SK-N-SH treated with all-trans-retinoic acid at 6 μM for 48 hours (cell line): Measurements from ENCODE around the gene GPR42.

ENCODE experiments used
- ATAC-seq: fragments of 200-7000 bp; cut with Tn5 transposase; 3 replicates; pipeline ENCODE4 v1.9.1; 2020; ENCODE audit warnings: mild to moderate bottlenecking, moderate library complexity
- ARNTL ChIP-seq: fragments of 450-650 bp; formaldehyde crosslinking; IDR thresholded peaks from 2 replicates; pipeline ENCODE4 v1.5.0; 2020; ENCODE audit warnings: low read depth, mild to moderate bottlenecking, moderate library complexity, borderline replicate concordance
- BACH2 ChIP-seq: fragments of 250-450 bp; sonication (Bioruptor Pico); IDR thresholded peaks from 2 replicates; pipeline ENCODE4 v1.9.0; 2021; ENCODE audit warnings: mild to moderate bottlenecking, borderline replicate concordance
- CSDC2 ChIP-seq: fragments of 250-450 bp; sonication (Bioruptor Pico); IDR thresholded peaks from 2 replicates; pipeline ENCODE4 v1.5.0; 2020; ENCODE audit warnings: mild to moderate bottlenecking, moderate library complexity
- CSRNP3 ChIP-seq: fragments of 250-450 bp; sonication (Bioruptor Pico); IDR thresholded peaks from 2 replicates; pipeline ENCODE4 v1.5.1; 2021; ENCODE audit warnings: mild to moderate bottlenecking, moderate library complexity
- ESRRG ChIP-seq: fragments of 250-450 bp; sonication (Bioruptor Pico); IDR thresholded peaks from 2 replicates; pipeline ENCODE4 v1.6.1; 2021; ENCODE audit warnings: mild to moderate bottlenecking
- GLIS3 ChIP-seq: fragments of 250-450 bp; sonication (Bioruptor Pico); IDR thresholded peaks from 2 replicates; pipeline ENCODE4 v1.5.0; 2020; ENCODE audit warnings: mild to moderate bottlenecking, moderate library complexity
- PPARA ChIP-seq: fragments of 250-450 bp; sonication (Bioruptor Pico); IDR thresholded peaks from 2 replicates; pipeline ENCODE4 v1.5.0; 2020; ENCODE audit warnings: mild to moderate bottlenecking, borderline replicate concordance
- RARB ChIP-seq: fragments of 250-450 bp; sonication (Bioruptor Pico); IDR thresholded peaks from 2 replicates; pipeline ENCODE4 v1.8.0; 2021; ENCODE audit warnings: mild to moderate bottlenecking, moderate library complexity
- SNAI2 ChIP-seq: fragments of 250-450 bp; sonication (Bioruptor Pico); IDR thresholded peaks from 2 replicates; pipeline ENCODE4 v1.5.0; 2020; ENCODE audit warnings: mild to moderate bottlenecking, moderate library complexity
- TCF4 ChIP-seq: fragments of 250-450 bp; sonication (Bioruptor Pico); IDR thresholded peaks from 2 replicates; pipeline ENCODE4 v1.8.0; 2021; ENCODE audit warnings: mild to moderate bottlenecking, moderate library complexity, borderline replicate concordance
- TOX ChIP-seq: fragments of 250-450 bp; sonication (Bioruptor Pico); IDR thresholded peaks from 2 replicates; pipeline ENCODE4 v1.8.0; 2021; ENCODE audit warnings: mild to moderate bottlenecking, moderate library complexity, borderline replicate concordance
- TSHZ2 ChIP-seq: fragments of 250-450 bp; sonication (Bioruptor Pico); IDR thresholded peaks from 2 replicates; pipeline ENCODE4 v1.5.0; 2020; ENCODE audit warnings: mild to moderate bottlenecking, moderate library complexity
- ZC3H10 ChIP-seq: fragments of 250-450 bp; sonication (Bioruptor Pico); IDR thresholded peaks from 2 replicates; pipeline ENCODE4 v1.5.1; 2021; ENCODE audit warnings: mild to moderate bottlenecking, moderate library complexity
- ZFP3 ChIP-seq: fragments of 250-450 bp; sonication (Bioruptor Pico); IDR thresholded peaks from 2 replicates; pipeline ENCODE4 v1.5.0; 2020; ENCODE audit warnings: mild to moderate bottlenecking, moderate library complexity
- ZFP30 ChIP-seq: fragments of 450-650 bp; formaldehyde crosslinking; IDR thresholded peaks from 2 replicates; pipeline ENCODE4 v1.5.0; 2022; ENCODE audit warnings: mild to moderate bottlenecking, moderate library complexity
- ZNF565 ChIP-seq: fragments of 450-650 bp; formaldehyde crosslinking; conservative IDR thresholded peaks from 2 replicates; pipeline ENCODE4 v1.5.0; 2020; ENCODE audit warnings: low read depth, mild to moderate bottlenecking, moderate library complexity
- ZNF70 ChIP-seq: fragments of 450-650 bp; formaldehyde crosslinking; IDR thresholded peaks from 2 replicates; pipeline ENCODE4 v1.5.0; 2020; ENCODE audit warnings: mild to moderate bottlenecking, moderate library complexity
- ZNF8 ChIP-seq: fragments of 450-650 bp; formaldehyde crosslinking; IDR thresholded peaks from 2 replicates; pipeline ENCODE4 v1.5.0; 2020; ENCODE audit warnings: mild to moderate bottlenecking, moderate library complexity
- TF ChIP-seq, protein P1 (sequence below): fragments of 250-450 bp; sonication (Bioruptor Pico); IDR thresholded peaks from 2 replicates; pipeline ENCODE4 v1.8.0; 2021; ENCODE audit warnings: low read depth, mild to moderate bottlenecking, moderate library complexity, borderline replicate concordance
- TF ChIP-seq, protein P2 (sequence below): fragments of 250-450 bp; sonication (Bioruptor Pico); IDR thresholded peaks from 2 replicates; pipeline ENCODE4 v1.5.1; 2020; ENCODE audit warnings: low read depth, mild to moderate bottlenecking, moderate library complexity

Gene GPR42

GRCh38 chr19:35416331-35416730 lies 45.5 kb downstream of the GPR42 start:
- no peak for ATAC-seq
- no peak for TF ChIP-seq ZC3H10 (CRISPR knock-in tag)
- TF ChIP-seq TOX (CRISPR knock-in tag), result no peak
- TF ChIP-seq, protein P1, sequence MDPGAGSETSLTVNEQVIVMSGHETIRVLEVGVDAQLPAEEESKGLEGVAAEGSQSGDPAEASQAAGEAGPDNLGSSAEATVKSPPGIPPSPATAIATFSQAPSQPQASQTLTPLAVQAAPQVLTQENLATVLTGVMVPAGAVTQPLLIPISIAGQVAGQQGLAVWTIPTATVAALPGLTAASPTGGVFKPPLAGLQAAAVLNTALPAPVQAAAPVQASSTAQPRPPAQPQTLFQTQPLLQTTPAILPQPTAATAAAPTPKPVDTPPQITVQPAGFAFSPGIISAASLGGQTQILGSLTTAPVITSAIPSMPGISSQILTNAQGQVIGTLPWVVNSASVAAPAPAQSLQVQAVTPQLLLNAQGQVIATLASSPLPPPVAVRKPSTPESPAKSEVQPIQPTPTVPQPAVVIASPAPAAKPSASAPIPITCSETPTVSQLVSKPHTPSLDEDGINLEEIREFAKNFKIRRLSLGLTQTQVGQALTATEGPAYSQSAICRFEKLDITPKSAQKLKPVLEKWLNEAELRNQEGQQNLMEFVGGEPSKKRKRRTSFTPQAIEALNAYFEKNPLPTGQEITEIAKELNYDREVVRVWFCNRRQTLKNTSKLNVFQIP (CRISPR knock-in tag), result no peak
- no peak for TF ChIP-seq ZFP3 (CRISPR knock-in tag)
- TF ChIP-seq CSDC2 (CRISPR knock-in tag), result no peak
- no peak for TF ChIP-seq TCF4 (CRISPR knock-in tag)
- no peak for TF ChIP-seq BACH2 (CRISPR knock-in tag)
- TF ChIP-seq ZNF8 (CRISPR knock-in tag), result no peak
- no peak for TF ChIP-seq CSRNP3 (CRISPR knock-in tag)
- no peak for TF ChIP-seq ZNF565 (CRISPR knock-in tag)
- no peak for TF ChIP-seq GLIS3 (CRISPR knock-in tag)

DNA sequence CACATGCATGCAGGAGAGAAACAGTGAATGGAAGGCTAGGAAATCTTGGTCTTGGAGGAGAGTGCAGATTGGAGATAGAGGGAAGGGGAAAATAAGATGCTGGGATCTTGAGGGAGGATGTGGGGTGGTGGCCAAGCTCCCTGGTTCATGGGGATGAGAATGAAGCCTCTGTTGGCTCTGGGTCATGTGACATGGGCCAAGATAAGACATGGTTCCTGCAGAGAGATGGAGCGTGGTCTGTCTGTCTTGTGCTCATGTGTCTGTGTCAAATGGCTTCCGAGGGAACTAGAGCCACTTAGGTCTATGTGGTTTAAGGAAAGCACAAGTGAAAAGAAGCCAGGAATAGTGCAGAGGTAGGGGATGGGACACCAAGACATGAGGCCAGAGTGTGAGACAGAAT lies 46.4 kb downstream of the GPR42 start:
- ATAC-seq, result no peak
- no peak for TF ChIP-seq CSDC2 (CRISPR knock-in tag)
- TF ChIP-seq ZNF565 (CRISPR knock-in tag), result no peak
- TF ChIP-seq ZFP30 (CRISPR knock-in tag), result no peak
- TF ChIP-seq ZNF70 (CRISPR knock-in tag), result no peak
- TF ChIP-seq TCF4 (CRISPR knock-in tag), result no peak
- TF ChIP-seq, protein P2, sequence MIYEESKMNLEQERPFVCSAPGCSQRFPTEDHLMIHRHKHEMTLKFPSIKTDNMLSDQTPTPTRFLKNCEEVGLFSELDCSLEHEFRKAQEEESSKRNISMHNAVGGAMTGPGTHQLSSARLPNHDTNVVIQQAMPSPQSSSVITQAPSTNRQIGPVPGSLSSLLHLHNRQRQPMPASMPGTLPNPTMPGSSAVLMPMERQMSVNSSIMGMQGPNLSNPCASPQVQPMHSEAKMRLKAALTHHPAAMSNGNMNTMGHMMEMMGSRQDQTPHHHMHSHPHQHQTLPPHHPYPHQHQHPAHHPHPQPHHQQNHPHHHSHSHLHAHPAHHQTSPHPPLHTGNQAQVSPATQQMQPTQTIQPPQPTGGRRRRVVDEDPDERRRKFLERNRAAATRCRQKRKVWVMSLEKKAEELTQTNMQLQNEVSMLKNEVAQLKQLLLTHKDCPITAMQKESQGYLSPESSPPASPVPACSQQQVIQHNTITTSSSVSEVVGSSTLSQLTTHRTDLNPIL, result no peak
- no peak for TF ChIP-seq BACH2 (CRISPR knock-in tag)
- no peak for TF ChIP-seq SNAI2 (CRISPR knock-in tag)
- TF ChIP-seq PPARA (CRISPR knock-in tag), result no peak
- TF ChIP-seq ZNF8 (CRISPR knock-in tag), result no peak
- TF ChIP-seq, all 23 proteins: peak for 0

- ATAC-seq, result no peak
- TF ChIP-seq TCF4 (CRISPR knock-in tag), result no peak
- TF ChIP-seq, protein P1 (CRISPR knock-in tag), result no peak
- no peak for TF ChIP-seq BACH2 (CRISPR knock-in tag)
- TF ChIP-seq ARNTL (CRISPR knock-in tag), result no peak
- TF ChIP-seq TSHZ2 (CRISPR knock-in tag), result no peak
- TF ChIP-seq ZFP30 (CRISPR knock-in tag), result no peak
- TF ChIP-seq TOX (CRISPR knock-in tag), result no peak
- no peak for TF ChIP-seq CSDC2 (CRISPR knock-in tag)
- TF ChIP-seq RARB, result no peak
- TF ChIP-seq ZC3H10 (CRISPR knock-in tag), result no peak
- no peak for TF ChIP-seq ESRRG
- no peak for TF ChIP-seq CSRNP3 (CRISPR knock-in tag)
These were observed 47.1 kb downstream of the GPR42 start for GRCh38 chr19:35417713-35418534.
